GM18907 (cell line): Measurements from ENCODE around the gene FXYD6.

Experiments
- ATAC-seq: cut with Tn5 transposase; IDR thresholded peaks from one replicate; pipeline ENCODE4 v1.9.1; 2021; ENCODE audit warnings: mild to moderate bottlenecking, moderate library complexity; ENCODE audit not compliant: unreplicated experiment

FXYD6 gene

DNA sequence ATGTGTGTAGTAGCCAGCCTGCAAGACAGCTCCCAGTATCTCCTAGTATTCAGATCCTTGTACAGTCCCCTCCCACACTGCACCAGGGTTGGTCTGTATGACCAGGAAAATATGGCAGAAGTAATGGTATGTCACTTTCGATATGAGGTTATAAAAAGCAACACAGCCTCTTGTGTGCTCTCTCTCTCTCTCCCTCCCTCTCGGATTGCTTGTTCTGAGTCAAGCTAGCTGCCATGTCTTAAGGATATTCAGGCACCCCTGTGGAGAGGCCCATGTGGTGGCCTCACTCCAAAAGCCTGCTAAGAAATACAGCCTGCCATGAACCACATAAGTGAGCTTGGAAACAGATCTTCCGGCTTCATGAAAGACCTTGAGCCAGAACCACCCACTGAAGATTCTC, 25.4 kb downstream of the FXYD6 start:
- ATAC-seq: no peak

DNA sequence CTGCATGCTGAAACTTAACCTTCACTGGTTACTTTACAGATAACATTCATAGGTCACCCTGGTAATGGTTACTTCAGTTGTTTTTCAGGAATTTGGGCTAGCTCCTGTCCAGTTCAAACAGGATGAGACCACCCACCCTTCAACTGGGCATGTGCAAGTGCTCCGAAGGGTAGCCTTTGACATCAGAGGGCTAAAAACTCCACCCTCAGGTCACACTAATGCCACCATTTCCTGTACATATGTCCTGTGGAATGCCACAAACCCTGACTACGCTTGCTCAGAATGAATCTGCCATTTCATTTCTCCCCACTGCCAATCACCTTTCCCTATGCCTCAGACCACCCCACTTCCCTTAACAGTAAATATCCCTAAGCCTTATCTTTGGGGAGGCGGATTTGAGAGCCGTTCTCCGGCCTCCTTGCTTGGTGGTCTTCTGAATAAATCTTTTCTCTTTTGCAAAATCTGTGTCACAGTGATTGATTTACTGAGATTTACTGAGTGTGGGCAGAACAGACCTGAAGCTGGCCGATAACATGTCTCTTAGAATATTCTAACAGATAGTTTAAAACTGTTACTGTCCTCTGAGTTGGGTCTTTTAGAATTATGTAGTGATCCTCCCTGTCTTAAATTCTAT, 26.6 kb downstream of the FXYD6 start:
- ATAC-seq: no peak

- no peak for ATAC-seq
Observed at GRCh38 chr11:117843666-117844484, 32.6 kb downstream of the FXYD6 start.

DNA sequence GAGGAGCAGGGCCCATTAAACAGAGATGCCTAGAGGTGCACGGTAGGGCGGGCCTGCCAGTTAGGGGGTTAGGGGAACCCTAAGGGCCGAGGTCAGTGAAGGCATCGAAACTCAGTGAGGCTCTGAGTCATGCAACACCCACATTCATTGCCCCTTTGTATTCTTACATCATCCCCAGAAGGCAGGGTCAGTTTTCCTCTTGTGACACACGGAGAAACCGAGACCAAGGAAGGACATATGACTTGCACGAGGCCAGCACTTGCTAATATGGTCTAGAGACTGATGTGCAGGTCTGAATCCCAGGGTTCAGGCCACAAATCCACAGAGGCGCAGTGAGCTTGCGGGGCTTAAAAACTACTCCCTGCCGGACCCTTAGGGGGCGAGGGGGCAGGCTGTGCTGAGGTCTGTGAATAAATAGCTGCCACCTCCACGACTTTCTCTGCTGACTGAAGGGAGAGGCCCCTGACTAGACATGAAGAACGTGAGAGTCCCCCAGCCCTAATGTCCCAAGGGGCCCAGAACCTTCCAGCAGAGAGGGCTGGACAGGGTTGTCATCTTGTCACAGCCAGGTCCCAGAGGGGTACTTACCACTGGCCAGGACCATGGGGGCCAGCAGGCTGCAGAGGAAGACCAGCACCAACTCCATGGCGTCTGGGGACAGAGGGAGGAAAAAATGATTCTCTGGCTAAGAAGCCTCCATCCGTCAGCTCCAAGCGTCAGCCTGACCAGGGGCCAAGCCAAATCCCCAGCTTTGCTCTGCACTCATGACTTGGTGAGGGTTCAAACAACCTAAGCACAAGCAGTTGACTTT, 34.1 kb downstream of the FXYD6 start:
- no peak for ATAC-seq

DNA sequence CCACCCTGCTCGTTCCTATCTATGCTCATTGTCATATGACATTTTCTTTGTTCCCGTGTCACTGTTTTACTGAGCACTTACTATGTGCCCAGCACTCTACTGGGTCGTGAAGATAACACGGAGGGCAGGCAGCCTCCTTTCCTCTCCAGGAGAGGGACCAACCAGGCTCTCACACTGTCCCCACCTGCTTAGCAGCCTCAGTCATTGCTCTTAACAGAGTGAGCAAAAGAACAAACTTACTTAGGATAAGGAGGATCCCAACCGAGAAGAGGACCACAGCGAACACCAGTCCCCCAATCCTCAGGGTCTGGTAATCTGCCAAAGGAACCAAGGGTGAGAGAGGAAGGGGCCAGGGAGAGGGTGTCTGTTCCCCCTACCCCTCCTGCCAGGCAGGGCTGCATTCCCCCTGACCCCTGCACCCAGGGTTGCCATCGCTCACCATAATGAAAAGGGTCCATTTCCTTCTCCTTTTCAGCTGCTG, 34.9 kb downstream of the FXYD6 start:
- ATAC-seq: no peak

- no peak for ATAC-seq
Observed at GRCh38 chr11:117840881-117841550, 35.4 kb downstream of the FXYD6 start.

DNA sequence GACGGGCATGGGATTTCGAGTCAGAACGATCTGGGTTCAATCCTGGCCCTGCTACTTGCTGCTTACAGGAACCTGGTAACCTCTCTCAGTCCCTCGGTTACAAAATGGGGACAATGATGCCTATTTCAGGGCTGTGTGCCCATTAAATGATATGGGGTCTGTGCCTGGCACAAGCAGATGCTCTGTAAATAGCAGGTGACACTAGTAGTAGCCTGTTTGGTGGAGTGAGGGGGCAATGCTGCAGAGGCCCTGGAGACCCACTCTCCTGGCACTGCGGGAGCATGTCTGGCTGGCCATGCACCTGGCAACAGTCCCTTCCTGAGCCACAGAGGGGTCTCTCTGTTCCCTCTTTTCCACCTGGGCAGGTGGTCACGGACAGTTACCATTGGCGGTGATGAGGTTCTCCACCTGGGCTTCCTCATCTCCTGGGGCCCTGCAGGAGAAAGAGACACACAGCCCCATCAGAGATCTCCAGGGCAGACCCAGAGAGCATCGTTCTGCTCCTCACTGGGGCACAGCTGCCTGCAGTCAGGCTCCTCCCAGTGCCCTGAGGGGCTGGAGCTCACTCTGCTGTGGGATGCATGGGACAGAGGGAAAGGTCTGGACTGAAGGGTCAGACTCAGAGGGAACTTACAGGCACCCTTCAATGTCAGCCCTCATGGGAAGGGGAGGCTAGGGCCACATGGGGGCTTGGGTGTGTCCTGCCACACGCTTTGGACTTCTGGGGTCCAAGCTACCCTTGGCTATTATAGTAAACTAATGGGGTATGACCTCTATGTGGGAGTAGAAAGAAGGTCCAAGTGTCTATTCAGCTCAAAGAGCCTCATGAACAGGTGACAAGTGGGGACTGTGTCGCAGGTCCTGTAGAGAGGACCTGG, 36.3 kb downstream of the FXYD6 start:
- no peak for ATAC-seq

DNA sequence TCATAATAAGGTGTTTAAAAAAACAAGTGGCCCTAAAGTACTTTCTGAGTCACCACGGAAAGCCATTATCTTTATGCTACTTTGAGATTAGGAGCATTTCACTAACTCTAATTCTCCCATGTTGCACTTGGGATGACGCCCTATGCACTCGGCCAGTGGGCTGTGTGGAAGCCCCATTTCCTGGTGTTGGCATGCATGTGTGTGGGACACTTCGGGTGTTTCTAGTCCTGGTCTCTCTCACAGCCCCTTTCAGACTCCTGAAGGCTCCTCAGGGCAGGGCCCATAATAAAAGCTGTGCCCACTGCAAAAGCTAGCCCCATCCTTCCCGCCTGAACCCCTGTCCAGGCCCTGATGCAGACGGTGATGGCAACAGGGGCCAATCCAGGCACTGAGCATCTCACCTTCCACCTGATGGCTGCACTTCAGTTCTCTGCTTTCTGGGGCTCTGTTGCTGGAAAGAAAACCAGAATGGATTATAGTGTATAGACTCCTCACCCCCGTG, 37.0 kb downstream of the FXYD6 start:
- ATAC-seq: no peak

GRCh38 chr11:117838901-117839300, 37.6 kb downstream of the FXYD6 start:
- ATAC-seq: no peak

GRCh38 chr11:117837791-117838190, 38.7 kb downstream of the FXYD6 start:
- no peak for ATAC-seq

GRCh38 chr11:117837070-117837776, 39.2 kb downstream of the FXYD6 start:
- ATAC-seq: no peak

DNA sequence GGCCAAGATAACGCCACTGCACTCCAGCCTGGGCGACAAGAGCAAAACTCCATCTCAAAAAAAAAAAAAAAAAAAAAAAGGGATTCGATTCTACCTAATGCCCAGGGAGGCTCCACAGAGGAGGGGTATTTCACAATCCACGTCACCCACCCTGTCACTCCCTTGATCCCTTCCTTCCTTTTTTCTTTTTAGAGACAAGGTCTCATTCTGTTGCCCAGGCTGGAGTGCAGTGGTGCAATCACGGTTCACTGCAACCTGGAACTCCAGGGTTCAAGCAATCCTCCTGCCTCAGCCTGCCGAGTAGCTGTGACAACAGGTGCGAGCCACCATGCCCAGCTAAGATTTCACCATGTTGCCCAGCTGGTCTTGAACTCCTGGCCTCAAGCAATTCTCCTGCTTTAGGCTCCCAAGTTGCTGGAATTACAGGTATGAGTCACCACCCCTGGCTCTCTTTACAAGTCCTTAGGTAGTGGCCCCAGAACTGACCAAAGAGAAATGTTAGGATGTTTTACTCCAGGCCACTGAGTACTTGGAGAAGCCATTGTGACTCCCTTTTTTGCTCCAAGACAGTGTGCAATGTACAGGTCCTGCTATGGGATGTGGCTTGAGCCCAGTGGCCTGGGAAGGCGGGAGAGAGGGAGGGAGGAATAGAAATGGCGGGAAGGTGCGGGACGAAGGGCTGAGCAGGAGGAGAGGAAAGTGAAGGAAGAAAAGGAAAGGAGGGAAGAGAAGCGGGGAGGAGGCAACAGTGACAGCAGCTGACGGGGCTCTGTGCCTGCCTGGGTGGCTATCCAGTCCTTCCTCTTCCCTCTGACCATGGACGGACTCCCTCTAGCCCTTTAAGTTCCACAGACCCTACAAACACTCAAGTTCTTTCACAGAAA, 40.1 kb downstream of the FXYD6 start:
- no peak for ATAC-seq

- no peak for ATAC-seq
Observed at GRCh38 chr11:117835576-117835975, 40.9 kb downstream of the FXYD6 start.

DNA sequence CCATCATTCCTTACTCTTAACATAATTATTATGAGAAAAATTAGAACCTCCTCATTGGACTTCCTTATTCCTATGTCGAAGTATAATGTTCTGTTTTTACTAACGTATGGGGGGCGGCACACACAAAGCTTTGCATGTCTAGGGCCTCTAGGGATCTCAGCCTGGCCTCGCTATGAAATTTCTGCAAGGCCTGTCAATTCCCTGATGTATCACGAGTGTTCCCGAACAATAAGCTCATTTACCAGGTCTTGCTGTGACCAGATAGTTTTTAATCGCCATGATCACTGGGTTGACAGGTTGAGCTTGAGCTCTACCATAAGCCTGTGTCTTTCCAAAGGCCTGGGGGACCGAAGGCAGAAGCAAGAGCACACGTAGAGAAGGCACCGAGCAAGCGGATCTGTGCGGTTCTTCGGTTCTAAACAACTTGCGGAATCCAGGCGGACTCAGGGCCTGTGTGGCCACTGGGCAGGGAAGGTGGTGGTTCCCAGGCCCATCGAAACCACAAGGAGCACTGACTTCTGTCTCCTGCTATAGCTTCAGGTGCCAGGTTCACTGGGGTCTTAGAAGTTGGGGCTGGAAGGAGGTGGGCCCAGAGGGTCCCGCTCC, 41.5 kb downstream of the FXYD6 start:
- no peak for ATAC-seq

DNA sequence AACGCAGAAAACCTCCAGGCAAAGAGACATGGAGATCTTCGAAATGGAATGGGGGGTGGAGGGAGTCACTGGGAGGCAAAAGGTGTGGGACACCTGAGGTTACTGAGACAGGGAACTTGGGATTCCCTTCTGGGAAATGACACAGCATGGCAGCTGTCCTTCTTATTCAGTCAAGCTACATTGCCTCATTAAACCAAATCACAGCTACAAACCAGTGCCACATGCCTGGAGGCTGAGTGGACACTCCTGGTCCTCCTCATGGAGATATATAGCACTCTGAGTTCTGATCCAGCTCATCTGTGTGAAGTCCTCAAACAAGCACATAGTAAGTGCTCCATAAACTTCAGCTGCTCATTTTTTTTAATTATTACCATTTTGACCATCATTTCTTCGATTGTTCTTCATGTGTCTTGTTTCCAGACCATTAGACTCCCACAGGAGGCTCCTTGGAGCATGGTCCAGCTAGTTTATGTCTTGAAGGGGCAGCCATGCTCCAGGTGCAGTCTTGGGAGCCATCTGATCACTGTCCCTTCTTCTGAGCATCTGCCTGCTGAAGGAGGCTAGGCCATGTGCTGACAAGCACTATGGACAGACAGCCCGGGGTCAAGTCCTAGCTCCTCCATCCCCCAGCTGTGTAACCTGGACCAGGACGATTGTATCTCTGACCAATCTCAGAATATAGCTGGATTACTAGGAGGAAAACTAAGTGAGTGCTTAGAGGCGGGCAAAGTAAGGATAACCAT, 42.2 kb downstream of the FXYD6 start:
- ATAC-seq: no peak

DNA sequence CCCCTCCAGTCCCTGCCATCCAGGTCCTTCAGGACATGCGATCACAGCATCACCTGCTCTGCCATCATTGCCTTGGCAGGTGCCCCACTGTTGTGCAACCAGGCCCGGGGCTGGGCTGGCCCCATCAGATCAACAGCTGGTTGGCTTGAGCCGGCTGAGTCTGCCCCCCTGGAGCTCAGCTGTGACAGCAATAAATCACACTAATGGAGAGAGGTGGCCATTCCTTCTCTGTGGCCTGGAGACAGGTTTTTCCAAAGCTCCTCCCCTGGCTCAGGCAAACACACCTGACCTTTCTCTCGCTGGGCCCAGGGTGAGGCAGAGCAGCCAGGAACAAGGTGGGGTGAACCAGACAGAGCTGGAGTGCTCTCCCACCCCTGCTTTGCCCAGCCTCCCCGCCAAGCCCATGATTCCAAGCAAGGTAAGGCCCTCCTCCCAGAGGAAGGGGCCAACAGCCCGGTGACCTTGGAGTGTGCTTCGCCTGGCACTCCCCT, 43.0 kb downstream of the FXYD6 start:
- no peak for ATAC-seq

GRCh38 chr11:117832511-117832910, 43.9 kb downstream of the FXYD6 start:
- ATAC-seq: no peak
